ENCODE results near the gene FAM200C. TPM values are rescaled to one million over a fixed set of nuclear protein-coding genes. Genes with fewer than 3 reads are reported as not detected.

FAM200C gene
- total RNA-seq, 4 donors from 2014 or later: 0.37 to 7.8 (median 2.5) TPM

- Histone ChIP-seq H3K4me3 (no peak overlapping the region), H3K9me3 (no peaks in the 10 kb centered on the region), H3K27me3 (no peaks in the 10 kb centered on the region), H3K4me1 (peaks cover 0 to 25% (median 13%) of the 10 kb centered on the region in 4 donors), H3K27ac (no peak overlapping the region), H3K36me3 (no peaks in the 10 kb centered on the region)
- TF ChIP-seq EP300 (IDR thresholded peaks at IDR 0.05; ENCODE audit: low read depth) (no peak), POLR2AphosphoS5 (IDR thresholded peaks at IDR 0.05) (no peak)
- in situ Hi-C loops (cut with MboI; ENCODE audit: low pct_ligation_motif_present in 1 of 4, low pct_unique_long_range_greater_than_20kb in 1 of 4, low sequenced_read_pairs in 3 of 4) (no loop called here), intact Hi-C loops (cut with DNase I; ENCODE audit: low total_unique reads) (no loop called here)
- WGBS, 2 donors (ENCODE audit: low coverage in 1 of 2): 92 to 95% methylated on average over 5 to 7 of the region's 7 CpGs
- no peak for DNase-seq
These were observed 4.7 kb downstream of the FAM200C start for GRCh38 chr5:160395111-160395510.

DNA sequence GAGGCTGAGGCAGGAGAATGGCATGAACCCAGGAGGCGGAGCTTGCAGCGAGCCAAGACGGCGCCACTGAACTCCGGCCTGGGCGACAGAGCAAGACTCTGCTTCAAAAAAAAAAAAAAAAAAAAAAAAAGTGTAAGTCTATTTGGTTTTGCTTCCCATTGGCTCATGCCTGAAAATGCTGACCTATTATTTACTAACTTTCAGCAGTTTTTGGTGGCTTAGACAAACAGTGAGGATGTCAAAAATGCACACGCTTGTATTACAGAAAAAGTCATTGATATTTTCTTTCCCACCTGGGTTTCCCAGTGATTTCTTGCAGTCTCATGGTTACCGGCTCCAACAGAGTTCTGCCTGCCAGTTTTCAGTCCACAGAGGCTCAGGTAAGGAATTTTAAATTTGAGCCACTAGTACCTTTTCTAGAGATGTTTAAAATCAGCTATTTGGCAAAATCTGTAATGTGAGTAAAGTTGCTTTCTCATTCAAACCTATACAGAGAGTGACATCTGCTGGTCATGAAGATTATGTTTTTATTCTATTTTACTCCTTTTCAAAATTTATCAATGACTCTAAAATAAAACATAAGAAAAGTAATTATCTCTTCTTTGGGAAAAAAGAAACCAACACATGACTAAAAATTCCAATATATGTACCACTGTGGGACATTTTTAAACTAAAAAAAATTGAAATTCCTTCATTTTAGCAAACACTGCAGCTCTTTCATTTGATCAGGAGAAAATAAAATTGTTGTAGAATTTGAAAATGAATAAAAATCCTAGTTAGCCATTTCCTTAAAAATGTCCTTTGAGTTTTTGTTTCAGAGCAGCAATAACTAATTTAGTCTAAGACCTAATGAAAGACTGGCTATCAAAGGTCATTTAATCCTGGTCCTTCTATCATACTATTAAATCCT lies 8.8 kb downstream of the FAM200C start:
- Histone ChIP-seq H3K27me3 (no peaks in the 10 kb centered on the region), H3K9me3 (peaks cover 8 to 10% of the 10 kb centered on the region in 2 donors), H3K36me3 (no peaks in the 10 kb centered on the region), H3K27ac (no peak overlapping the region), H3K4me3 (no peak overlapping the region), H3K4me1 (no peaks in the 10 kb centered on the region)
- intact Hi-C loops (cut with DNase I; ENCODE audit: low total_unique reads) (no loop called here), in situ Hi-C loops (cut with MboI; ENCODE audit: low pct_ligation_motif_present in 1 of 4, low pct_unique_long_range_greater_than_20kb in 1 of 4, low sequenced_read_pairs in 3 of 4) (no loop called here)
- WGBS, 2 donors (ENCODE audit: low coverage in 1 of 2): 44 to 73% methylated on average over 3 to 8 of the region's 8 CpGs
- TF ChIP-seq, protein P1, sequence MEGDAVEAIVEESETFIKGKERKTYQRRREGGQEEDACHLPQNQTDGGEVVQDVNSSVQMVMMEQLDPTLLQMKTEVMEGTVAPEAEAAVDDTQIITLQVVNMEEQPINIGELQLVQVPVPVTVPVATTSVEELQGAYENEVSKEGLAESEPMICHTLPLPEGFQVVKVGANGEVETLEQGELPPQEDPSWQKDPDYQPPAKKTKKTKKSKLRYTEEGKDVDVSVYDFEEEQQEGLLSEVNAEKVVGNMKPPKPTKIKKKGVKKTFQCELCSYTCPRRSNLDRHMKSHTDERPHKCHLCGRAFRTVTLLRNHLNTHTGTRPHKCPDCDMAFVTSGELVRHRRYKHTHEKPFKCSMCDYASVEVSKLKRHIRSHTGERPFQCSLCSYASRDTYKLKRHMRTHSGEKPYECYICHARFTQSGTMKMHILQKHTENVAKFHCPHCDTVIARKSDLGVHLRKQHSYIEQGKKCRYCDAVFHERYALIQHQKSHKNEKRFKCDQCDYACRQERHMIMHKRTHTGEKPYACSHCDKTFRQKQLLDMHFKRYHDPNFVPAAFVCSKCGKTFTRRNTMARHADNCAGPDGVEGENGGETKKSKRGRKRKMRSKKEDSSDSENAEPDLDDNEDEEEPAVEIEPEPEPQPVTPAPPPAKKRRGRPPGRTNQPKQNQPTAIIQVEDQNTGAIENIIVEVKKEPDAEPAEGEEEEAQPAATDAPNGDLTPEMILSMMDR (IDR thresholded peaks at IDR 0.05): peak; percentile 35 to 52 (median 49)
- TF ChIP-seq POLR2A (IDR thresholded peaks at IDR 0.05) (no peak), POLR2AphosphoS5 (IDR thresholded peaks at IDR 0.05) (no peak), EP300 (IDR thresholded peaks at IDR 0.05; ENCODE audit: low read depth) (no peak)
- DNase-seq: no peak

DNA sequence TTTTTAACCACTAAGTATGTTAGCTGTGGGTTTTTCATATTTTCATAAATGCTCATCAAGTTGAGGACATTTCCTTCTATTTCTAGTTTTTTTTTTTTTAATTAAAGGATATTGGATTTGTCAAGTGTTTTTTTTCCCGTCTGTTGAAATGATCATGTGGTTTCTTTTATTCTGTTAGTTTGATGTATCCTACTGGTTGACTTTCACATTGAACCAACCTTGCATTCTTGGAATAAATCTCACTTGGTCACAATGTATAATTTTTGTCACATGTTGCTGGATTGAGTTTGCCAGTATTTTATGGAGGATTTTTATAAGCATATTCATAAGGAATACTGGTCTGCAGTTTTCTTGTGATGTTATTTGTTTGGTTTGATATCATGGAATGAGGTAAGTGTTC lies 12.4 kb downstream of the FAM200C start:
- in situ Hi-C loops (cut with MboI; ENCODE audit: low pct_ligation_motif_present in 1 of 4, low pct_unique_long_range_greater_than_20kb in 1 of 4, low sequenced_read_pairs in 3 of 4): no loop called here
- 90 to 91% methylated on average over 1 of the region's 1 CpG for WGBS, 2 donors (ENCODE audit: low coverage in 1 of 2)

GRCh38 chr5:160385496-160385895 lies 14.4 kb downstream of the FAM200C start:
- no peak overlapping the region for H3K27ac ChIP-seq
- in situ Hi-C loops (cut with MboI; ENCODE audit: low pct_ligation_motif_present in 1 of 4, low pct_unique_long_range_greater_than_20kb in 1 of 4, low sequenced_read_pairs in 3 of 4) (no loop called here), intact Hi-C loops (cut with DNase I; ENCODE audit: low total_unique reads) (no loop called here)
- DNase-seq: no peak
- no peaks in the 10 kb centered on the region for H3K36me3 ChIP-seq
- TF ChIP-seq POLR2A (IDR thresholded peaks at IDR 0.05): no peak
- TF ChIP-seq, protein P1 (IDR thresholded peaks at IDR 0.05): no peak
- H3K4me1 ChIP-seq: no peaks in the 10 kb centered on the region
- no peaks in the 10 kb centered on the region for H3K27me3 ChIP-seq
- peaks cover 8 to 10% of the 10 kb centered on the region in 2 donors for H3K9me3 ChIP-seq
- no peak overlapping the region for H3K4me3 ChIP-seq

More for the DNA sequence above, 12.4 kb downstream of the FAM200C start:
- Histone ChIP-seq H3K36me3 (no peaks in the 10 kb centered on the region), H3K9me3 (peaks cover 8 to 10% of the 10 kb centered on the region in 2 donors), H3K27me3 (no peaks in the 10 kb centered on the region), H3K27ac (no peak overlapping the region), H3K4me1 (no peaks in the 10 kb centered on the region), H3K4me3 (no peak overlapping the region)
- TF ChIP-seq POLR2AphosphoS5 (IDR thresholded peaks at IDR 0.05) (no peak), EP300 (IDR thresholded peaks at IDR 0.05; ENCODE audit: low read depth) (no peak), POLR2A (IDR thresholded peaks at IDR 0.05) (no peak)
- TF ChIP-seq, protein P1 (IDR thresholded peaks at IDR 0.05): no peak
- intact Hi-C loops (cut with DNase I; ENCODE audit: low total_unique reads): no loop called here
- no peak for DNase-seq
